K562 (cell line): ENCODE data around the gene ZBTB44. TPM values are rescaled to one million over a fixed set of nuclear protein-coding genes. Genes with fewer than 3 reads are reported as not detected.

Source experiments
- ARID4B ChIP-seq: sonication (generic); formaldehyde crosslinking; IDR thresholded peaks from 2 replicates; pipeline ENCODE4 v1.8.0; 2022; ENCODE audit warnings: mild to moderate bottlenecking, missing genetic modification reagents
- CREB3L1 ChIP-seq: fragments of 450-650 bp; IDR thresholded peaks from 2 replicates; pipeline ENCODE4 v1.6.1; 2014; ENCODE audit warnings: low read depth, mild to moderate bottlenecking, moderate library complexity, borderline replicate concordance
- CTBP1 ChIP-seq: fragments of 450-650 bp; IDR thresholded peaks from 2 replicates; pipeline ENCODE4 v1.6.1; 2016; ENCODE audit warnings: borderline replicate concordance
- CXXC5 ChIP-seq: fragments of 250-450 bp; sonication (Bioruptor Pico); IDR thresholded peaks from 2 replicates; pipeline ENCODE4 v1.8.0; 2022; ENCODE audit warnings: inconsistent platforms, mild to moderate bottlenecking, moderate library complexity
- KDM5B ChIP-seq: fragments of 200-600 bp; sonication (generic); IDR thresholded peaks from 2 replicates; pipeline ENCODE4 v1.6.1; 2012; ENCODE audit warnings: low read depth, mild to moderate bottlenecking, moderate library complexity, low read length, control low read depth, inconsistent platforms; ENCODE audit not compliant: insufficient replicate concordance
- MTA3 ChIP-seq: fragments of 450-650 bp; formaldehyde crosslinking; IDR thresholded peaks from 2 replicates; pipeline ENCODE4 v1.6.1; 2017; ENCODE audit warnings: mild to moderate bottlenecking, borderline replicate concordance
- NRF1 ChIP-seq, 2 experiments: fragments of 450-650 bp; IDR thresholded peaks in 1 of 2; conservative IDR thresholded peaks in 1 of 2; 2 replicates each; pipeline ENCODE4 v1.6.1; 2014; ENCODE audit warnings: mild to moderate bottlenecking in 2 of 2
- TEAD1 ChIP-seq, 2 experiments: fragments of 450-650 bp in 1 of 2; sonication (generic) in 1 of 2; formaldehyde crosslinking; IDR thresholded peaks; 2 replicates each; pipeline versions ENCODE4 v1.4.0 to v1.8.0; 2020 to 2022; ENCODE audit warnings: mild to moderate bottlenecking in 2 of 2, missing genetic modification reagents in 1 of 2
- YY1 ChIP-seq, 3 experiments: IDR thresholded peaks; 2 replicates each; pipeline ENCODE4 v1.6.1; 2011; ENCODE audit warnings: low read length in 2 of 3, mild to moderate bottlenecking in 2 of 3, moderate library complexity in 2 of 3, borderline replicate concordance in 1 of 3, control low read depth in 1 of 3, low read depth in 1 of 3; ENCODE audit not compliant: insufficient read depth in 3 of 3, insufficient replicate concordance in 2 of 3, control insufficient read depth in 1 of 3, insufficient read length in 1 of 3; ENCODE audit errors: extremely low read depth in 1 of 3
- ZBTB1 ChIP-seq: sonication (generic); formaldehyde crosslinking; IDR thresholded peaks from 2 replicates; pipeline ENCODE4 v1.8.1; 2023; ENCODE audit warnings: missing genetic modification reagents, low read depth, mild to moderate bottlenecking, borderline replicate concordance
- ZBTB9 ChIP-seq: fragments of 450-650 bp; formaldehyde crosslinking; IDR thresholded peaks from 2 replicates; pipeline ENCODE4 v1.4.0; 2020; ENCODE audit warnings: mild to moderate bottlenecking, moderate library complexity
- ZNF354B ChIP-seq: fragments of 250-450 bp; sonication (Bioruptor Pico); IDR thresholded peaks from 2 replicates; pipeline ENCODE4 v1.4.0; 2020
- ZNF639 ChIP-seq, 2 experiments: fragments of 200-800 bp in 1 of 2; sonication (Bioruptor generic) in 1 of 2; sonication (generic) in 1 of 2; formaldehyde crosslinking in 1 of 2; IDR thresholded peaks in 1 of 2; conservative IDR thresholded peaks in 1 of 2; 2 replicates each; pipeline versions ENCODE4 v1.5.0 to v1.6.1; 2016 to 2020; ENCODE audit warnings: missing compliant biosample characterization in 1 of 2, missing genetic modification characterization in 1 of 2, missing genetic modification reagents in 1 of 2
- ZNF644 ChIP-seq: fragments of 200-800 bp; sonication (Bioruptor generic); IDR thresholded peaks from 2 replicates; pipeline ENCODE4 v1.6.1; 2016; ENCODE audit warnings: low read depth, missing genetic modification characterization, missing compliant biosample characterization
- polyA plus RNA-seq, 8 experiments: library from polyadenylated mRNA; depleted of rRNA in 4 of 8; stranded (reverse) in 5 of 8; unstranded in 3 of 8; fragments of >200 nt; fragmentation: Nextera tagmentation in 2 of 8; fragmentation: Illumina TruSeq in 1 of 8; extraction: Ambion mirVana in 2 of 8; extraction: Trizol in 1 of 8; gene quantifications; 2 replicates each; pipeline versions ENCODE4 v1.2.1 to v1.2.3, GENCODE V29; 2011 to 2014; ENCODE audit warnings: inconsistent platforms in 1 of 8, missing spikeins in 1 of 8
- total RNA-seq, 7 experiments: library from RNA; depleted of rRNA in 6 of 7; stranded (reverse); fragments of >200 nt in 6 of 7; fragmentation: Illumina TruSeq in 2 of 7; extraction: Trizol in 2 of 7; gene quantifications; 2 replicates each; pipeline versions ENCODE4 v1.2.1 to v1.2.3, GENCODE V29; 2011 to 2021; ENCODE audit warnings: low replicate concordance in 1 of 7

ZBTB44 gene
- total and polyA plus RNA-seq, 9 of the 15 experiments (the other 6 are each of a cell fraction or from before 2014, with no cell fraction given) = 4.7 to 27.1 (median 17.3) TPM

DNA sequence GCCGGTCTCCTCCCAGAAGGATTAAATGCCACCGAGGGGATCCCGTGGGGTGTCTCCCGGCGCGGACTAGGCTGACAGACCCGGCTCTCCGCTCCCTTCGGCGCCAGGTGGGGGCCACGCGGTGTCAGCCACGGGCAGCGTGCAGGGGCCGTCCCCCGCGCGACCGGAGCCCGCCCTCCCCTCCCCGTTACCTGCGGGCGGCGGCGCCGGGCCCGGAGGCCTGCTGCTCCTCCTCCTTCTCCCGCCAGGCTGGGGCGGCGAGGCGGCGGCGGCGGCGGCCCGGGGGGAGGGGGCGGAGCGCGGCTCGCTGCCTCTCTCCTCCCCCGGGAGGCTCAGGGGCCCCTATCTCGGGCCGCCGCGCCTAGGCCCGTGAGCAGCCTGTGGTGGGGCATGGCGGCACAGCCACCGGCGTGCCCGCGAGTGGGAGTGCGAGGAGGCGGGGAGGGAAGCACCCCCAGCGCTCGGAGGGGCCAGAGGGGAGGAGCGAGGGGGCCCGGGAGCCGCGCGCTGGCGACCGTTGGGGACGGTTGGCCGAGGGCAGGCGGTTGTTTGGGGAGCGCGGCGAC lies 450 bp downstream of the ZBTB44 start (continued):
- TF ChIP-seq ARID4B (CRISPR knock-in tag) = no peak; the same call in 1 of the 2 replicates
- no peak for TF ChIP-seq ZNF354B (CRISPR knock-in tag)
- TF ChIP-seq TEAD1 (CRISPR knock-in tag; IDR thresholded peaks at IDR 0.05) = peak in 1 of 2 experiments; percentile 52; a peak in 1 of 4 replicates
- peak in 1 of 3 experiments; percentile 60 for TF ChIP-seq YY1 (IDR thresholded peaks at IDR 0.05; ENCODE audit: borderline replicate concordance in 1 of 3, control insufficient read depth in 1 of 3, extremely low read depth in 1 of 3, insufficient read depth in 3 of 3, insufficient read length in 1 of 3, insufficient replicate concordance in 2 of 3, low read depth in 1 of 3, low read length in 2 of 3)
- TF ChIP-seq ZBTB9 = 0 out of 2 replicates have a peak, but pooled peaks have one; percentile 46
- TF ChIP-seq CREB3L1 = peak; percentile 36; the same call in 1 of the 2 replicates
- TF ChIP-seq ZNF644 (tag) = no peak
- no peak for TF ChIP-seq ZBTB1 (CRISPR knock-in tag)
- TF ChIP-seq ZNF639 (CRISPR knock-in tag; conservative IDR thresholded peaks at IDR 0.05 in 1 of 2, IDR thresholded peaks at IDR 0.05 in 1 of 2) = peak in 1 of 2 experiments; percentile 99; a peak in 2 of 4 replicates
- peak; percentile 51 for TF ChIP-seq KDM5B
- peak; percentile 84 for TF ChIP-seq CXXC5 (CRISPR knock-in tag)
- 0 out of 2 replicates have a peak, but pooled peaks have one; percentile 33 for TF ChIP-seq MTA3
- TF ChIP-seq CTBP1 = peak; percentile 53; the same call in 1 of the 2 replicates
- TF ChIP-seq NRF1 (conservative IDR thresholded peaks at IDR 0.05 in 1 of 2, IDR thresholded peaks at IDR 0.05 in 1 of 2) = peak in 1 of 2 experiments; percentile 27; a peak in 2 of 4 replicates
